Measurements from ENCODE around the gene FAM13B. TPM values are rescaled to one million over a fixed set of nuclear protein-coding genes. Genes with fewer than 3 reads are reported as not detected.

FAM13B gene
- total and polyA plus RNA-seq, 2 experiments from 2014 or later = 8.1 to 22.7 TPM

GRCh38 chr5:137959488-137959887 is 73.4 kb downstream of the FAM13B start:
- Histone ChIP-seq H2AFZ (no peak overlapping the region), H3K4me3 (no peak overlapping the region), H3K4me1 (ENCODE audit: insufficient read depth) (no peaks in the 10 kb centered on the region), H3K36me3 (replicated peaks; ENCODE audit: insufficient read depth, low read depth) (no peaks in the 10 kb centered on the region), H3K79me2 (peaks cover 4% of the 10 kb centered on the region), H3K9me3 (ENCODE audit: low read depth) (no peaks in the 10 kb centered on the region), H3K27me3 (no peaks in the 10 kb centered on the region), H3K4me2 (no peak overlapping the region), H3K9me2 (replicated peaks; ENCODE audit: insufficient read depth) (no peaks in the 10 kb centered on the region), H3K27ac (no peak overlapping the region), H4K20me1 (ENCODE audit: insufficient read depth, poor library complexity, severe bottlenecking) (no peaks in the 10 kb centered on the region)
- TF ChIP-seq CTCF (IDR thresholded peaks at IDR 0.05; ENCODE audit: poor library complexity) (no peak), EZH2phosphoT487 (IDR thresholded peaks at IDR 0.05; ENCODE audit: low read depth, severe bottlenecking, unreplicated experiment) (no peak), EZH2 (IDR thresholded peaks at IDR 0.05; ENCODE audit: borderline replicate concordance) (no peak)
- 88% methylated on average over 4 of the region's 4 CpGs for WGBS (ENCODE audit: low lambda C conversion rate, missing lambda C conversion rate)
- DNase-seq (ENCODE audit: low spot score) = no peak

DNA sequence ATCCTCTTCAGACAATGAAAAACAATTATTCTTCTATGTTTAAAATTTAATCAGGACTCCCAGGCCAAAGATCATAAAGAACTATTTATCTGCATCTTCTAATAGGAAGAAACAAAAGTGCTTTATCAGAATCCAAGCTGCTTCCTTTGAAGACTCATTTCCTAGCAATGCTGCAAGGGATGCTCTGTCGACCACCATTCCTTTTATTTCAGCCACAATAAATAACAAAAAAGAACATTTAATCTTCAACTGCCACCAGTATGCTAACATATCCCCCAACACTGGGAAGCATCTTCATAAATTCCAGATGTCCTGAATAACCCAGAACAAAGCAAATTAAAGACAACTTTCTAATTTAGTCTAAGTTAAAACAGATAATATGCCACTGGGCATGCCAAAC is 74.9 kb downstream of the FAM13B start:
- H3K4me2 ChIP-seq = no peak overlapping the region
- WGBS (ENCODE audit: low lambda C conversion rate, missing lambda C conversion rate) = 52% methylated on average over 1 of the region's 1 CpG
- no peaks in the 10 kb centered on the region for H3K4me1 ChIP-seq (ENCODE audit: insufficient read depth)
- peaks cover under 1% of the 10 kb centered on the region for H3K36me3 ChIP-seq (replicated peaks; ENCODE audit: insufficient read depth, low read depth)
- DNase-seq (ENCODE audit: low spot score) = no peak
- no peaks in the 10 kb centered on the region for H3K9me2 ChIP-seq (replicated peaks; ENCODE audit: insufficient read depth)
- H4K20me1 ChIP-seq (ENCODE audit: insufficient read depth, poor library complexity, severe bottlenecking) = no peaks in the 10 kb centered on the region
- no peak overlapping the region for H3K27ac ChIP-seq
- no peaks in the 10 kb centered on the region for H3K27me3 ChIP-seq
- no peaks in the 10 kb centered on the region for H3K9me3 ChIP-seq (ENCODE audit: low read depth)
- no peak for TF ChIP-seq EZH2phosphoT487 (IDR thresholded peaks at IDR 0.05; ENCODE audit: low read depth, severe bottlenecking, unreplicated experiment)
- no peak for TF ChIP-seq EZH2 (IDR thresholded peaks at IDR 0.05; ENCODE audit: borderline replicate concordance)
- no peak for TF ChIP-seq CTCF (IDR thresholded peaks at IDR 0.05; ENCODE audit: poor library complexity)
- peaks cover 4% of the 10 kb centered on the region for H3K79me2 ChIP-seq
- H2AFZ ChIP-seq = no peak overlapping the region
- no peak overlapping the region for H3K4me3 ChIP-seq

DNA sequence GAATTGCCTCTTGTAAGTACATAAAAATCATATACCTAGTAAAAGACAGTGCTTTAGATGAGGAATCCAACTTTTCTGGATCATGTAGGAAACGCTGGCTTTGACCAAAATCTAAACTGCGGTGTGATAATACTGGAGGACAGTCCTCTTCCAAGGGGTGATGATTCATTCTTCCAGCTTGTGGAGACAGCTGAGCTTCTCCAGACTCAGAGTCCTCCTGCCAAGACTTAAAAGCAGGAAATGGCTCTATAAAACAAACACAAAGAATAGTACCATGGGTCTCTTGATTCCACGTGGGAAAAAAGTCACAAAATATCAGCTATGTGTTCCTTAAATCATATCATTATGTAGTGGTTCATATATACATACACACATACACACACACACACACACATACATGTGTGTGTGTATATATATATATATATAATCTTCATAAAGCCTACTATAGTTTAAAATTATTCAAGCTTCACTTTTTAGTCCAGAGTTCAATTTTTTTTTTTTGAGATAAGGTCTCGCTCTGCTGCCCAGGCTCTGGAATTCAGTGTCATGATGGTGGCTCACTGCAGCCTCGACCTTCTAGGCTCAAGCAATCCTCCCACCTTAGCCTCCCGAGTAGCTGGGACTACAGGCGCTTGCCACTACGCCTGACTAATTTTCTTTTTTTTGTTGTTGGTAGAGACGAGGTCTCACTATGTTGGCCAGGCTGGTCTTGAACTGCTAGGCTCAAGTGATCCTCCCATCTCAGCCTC is 78.6 kb downstream of the FAM13B start:
- peak; percentile 74 for DNase-seq (ENCODE audit: low spot score)
- H4K20me1 ChIP-seq (ENCODE audit: insufficient read depth, poor library complexity, severe bottlenecking) = no peaks in the 10 kb centered on the region
- H3K36me3 ChIP-seq (replicated peaks; ENCODE audit: insufficient read depth, low read depth) = peaks cover 2% of the 10 kb centered on the region
- H3K27me3 ChIP-seq = no peaks in the 10 kb centered on the region
- H3K9me2 ChIP-seq (replicated peaks; ENCODE audit: insufficient read depth) = no peaks in the 10 kb centered on the region
- H3K9me3 ChIP-seq (ENCODE audit: low read depth) = no peaks in the 10 kb centered on the region
- H3K4me2 ChIP-seq = peak overlapping the region; percentile 32
- TF ChIP-seq EZH2 (IDR thresholded peaks at IDR 0.05; ENCODE audit: borderline replicate concordance) = no peak
- no peak for TF ChIP-seq EZH2phosphoT487 (IDR thresholded peaks at IDR 0.05; ENCODE audit: low read depth, severe bottlenecking, unreplicated experiment)
- no peak for TF ChIP-seq CTCF (IDR thresholded peaks at IDR 0.05; ENCODE audit: poor library complexity)
- WGBS (ENCODE audit: low lambda C conversion rate, missing lambda C conversion rate) = 61% methylated on average over 9 of the region's 9 CpGs
- no peaks in the 10 kb centered on the region for H3K4me1 ChIP-seq (ENCODE audit: insufficient read depth)
- H2AFZ ChIP-seq = no peak overlapping the region
- no peak overlapping the region for H3K4me3 ChIP-seq
- peak overlapping the region; percentile 61 for H3K27ac ChIP-seq
- H3K79me2 ChIP-seq = peaks cover 4% of the 10 kb centered on the region

All from hepatocyte (in vitro differentiated cells).